NCI-H82 treated with DMSO at 0.1 percent for 48 hours (cell line): Measurements from ENCODE around the gene SEMA5A.

Experiments used
- DNase-seq: peaks from one replicate; lab custom pipeline; 2025; ENCODE audit not compliant: unreplicated experiment; lab: John Stamatoyannopoulos, UW

The SEMA5A gene

DNA sequence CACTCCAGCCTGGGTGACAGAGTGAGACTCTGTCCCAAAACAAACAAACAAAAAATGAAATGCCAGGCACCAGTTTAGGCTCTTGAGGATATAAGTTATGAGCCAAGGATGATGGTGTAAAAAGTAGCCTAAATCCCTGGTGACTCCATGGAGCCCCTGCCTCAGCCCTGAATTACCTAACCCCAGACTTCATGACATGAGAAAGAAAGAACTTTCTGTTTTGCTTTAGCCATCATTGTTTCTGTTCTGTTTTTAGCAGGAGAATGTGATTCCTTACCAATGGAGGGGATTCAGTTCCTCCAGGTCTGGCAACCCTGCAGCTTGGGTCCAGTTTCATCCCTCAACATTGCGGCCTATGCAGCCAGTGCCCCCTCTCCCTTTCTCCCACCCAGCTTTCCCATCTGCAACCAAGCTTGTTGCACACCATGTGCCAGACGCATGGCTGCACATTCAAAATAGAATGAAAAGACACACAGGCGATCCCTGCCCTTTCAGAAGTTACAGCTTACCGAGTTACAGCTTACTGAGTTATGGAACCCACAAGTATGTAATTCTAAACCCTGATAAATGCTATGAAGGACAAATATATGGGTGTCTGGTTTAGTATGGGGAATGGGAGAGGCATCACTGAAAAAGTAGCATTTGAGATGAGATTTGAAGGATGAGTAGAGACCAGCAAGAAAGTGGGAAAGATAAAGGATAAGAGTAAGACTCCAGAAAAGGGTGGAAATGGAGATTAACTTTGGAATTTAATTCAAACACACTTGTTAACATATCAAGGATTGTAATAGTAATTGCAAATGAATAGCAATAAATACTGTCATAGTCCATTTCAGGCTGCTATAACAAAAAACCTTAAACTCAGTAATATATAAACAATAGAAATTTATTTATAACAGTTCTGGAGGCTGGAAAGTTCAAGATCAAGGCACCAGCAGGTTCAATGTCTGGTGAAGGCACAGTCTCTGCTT is 6.0 kb upstream of the SEMA5A start:
- no peak for DNase-seq

GRCh38 chr5:9549941-9550340 is 4.1 kb upstream of the SEMA5A start:
- DNase-seq: no peak

GRCh38 chr5:9547122-9547947 is 1.5 kb upstream of the SEMA5A start:
- DNase-seq: no peak

DNA sequence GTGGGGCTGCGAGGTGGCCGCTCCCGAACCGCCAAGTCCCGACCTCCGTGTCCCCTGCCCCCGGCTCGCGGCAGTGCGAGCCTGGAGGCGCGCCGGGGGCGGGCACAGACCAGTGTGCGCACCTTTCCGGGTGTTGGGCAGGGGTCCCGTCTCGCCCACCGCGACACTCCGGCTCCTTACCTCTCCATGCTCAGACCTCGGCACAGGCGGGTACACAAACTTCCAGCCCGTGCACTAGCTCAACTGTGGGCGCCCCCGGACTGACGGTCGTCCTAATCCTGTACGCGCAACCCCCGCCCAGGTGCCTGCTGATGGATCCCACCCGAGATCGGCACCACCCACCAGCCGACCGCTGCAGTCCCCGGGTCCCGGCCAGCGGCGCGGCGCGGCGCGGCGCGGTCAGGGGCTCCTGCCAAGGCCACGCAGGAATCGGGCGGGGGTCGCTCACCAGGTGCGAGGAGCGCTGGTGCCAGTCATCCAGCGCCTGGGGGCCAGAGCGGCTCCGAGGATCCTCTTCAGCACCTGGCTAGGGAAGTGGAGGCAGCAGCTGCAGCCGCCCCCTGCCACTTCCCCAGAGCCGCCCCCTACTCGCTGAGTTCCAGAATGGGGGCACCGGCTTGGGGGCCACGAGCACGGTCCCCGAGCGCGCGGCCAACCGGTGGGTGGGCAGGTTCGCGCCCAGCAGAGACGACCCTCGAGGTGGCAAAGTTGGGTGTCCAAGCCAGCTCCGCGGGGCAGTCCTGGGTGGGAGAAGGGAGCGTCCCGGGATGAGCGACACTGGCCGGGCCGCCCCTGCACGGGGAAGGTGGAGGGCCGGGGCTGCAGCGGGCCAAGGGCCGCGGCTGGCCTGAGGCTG is 511 bp downstream of the SEMA5A start:
- DNase-seq: no peak

DNA sequence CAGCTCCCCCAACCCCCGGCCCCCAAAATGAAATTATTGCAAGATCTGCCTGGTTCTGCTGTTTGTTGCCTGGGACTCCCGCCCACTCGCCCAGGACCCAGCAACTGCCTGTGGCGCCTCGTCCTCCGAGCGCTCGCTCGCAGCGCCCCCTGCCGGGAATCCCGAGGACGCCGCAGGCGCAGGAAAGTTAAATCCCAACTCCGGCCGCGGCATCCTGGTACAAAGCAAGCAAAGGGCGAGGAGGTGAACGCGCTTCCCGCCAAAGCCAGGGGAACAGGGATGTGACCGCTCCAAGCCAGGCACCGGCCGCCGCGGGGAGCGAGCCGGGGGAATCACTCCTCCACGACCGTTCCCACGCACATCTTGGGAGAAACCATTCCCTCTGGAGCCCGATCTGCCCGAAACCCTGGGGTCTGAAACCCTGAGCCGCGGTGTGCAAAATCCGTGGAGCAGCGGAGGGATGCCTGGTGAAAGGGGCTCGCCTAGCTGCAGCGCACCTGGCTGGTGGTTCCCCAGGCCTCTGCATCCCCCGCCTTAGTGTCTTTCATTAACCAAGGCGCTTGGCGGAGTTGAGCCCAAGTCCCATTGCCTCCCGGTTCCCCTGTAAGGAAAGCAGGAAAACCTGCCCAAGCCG is 1.3 kb downstream of the SEMA5A start:
- peak; percentile 27 for DNase-seq

GRCh38 chr5:9544056-9544455 is 1.8 kb downstream of the SEMA5A start:
- DNase-seq: no peak

DNA sequence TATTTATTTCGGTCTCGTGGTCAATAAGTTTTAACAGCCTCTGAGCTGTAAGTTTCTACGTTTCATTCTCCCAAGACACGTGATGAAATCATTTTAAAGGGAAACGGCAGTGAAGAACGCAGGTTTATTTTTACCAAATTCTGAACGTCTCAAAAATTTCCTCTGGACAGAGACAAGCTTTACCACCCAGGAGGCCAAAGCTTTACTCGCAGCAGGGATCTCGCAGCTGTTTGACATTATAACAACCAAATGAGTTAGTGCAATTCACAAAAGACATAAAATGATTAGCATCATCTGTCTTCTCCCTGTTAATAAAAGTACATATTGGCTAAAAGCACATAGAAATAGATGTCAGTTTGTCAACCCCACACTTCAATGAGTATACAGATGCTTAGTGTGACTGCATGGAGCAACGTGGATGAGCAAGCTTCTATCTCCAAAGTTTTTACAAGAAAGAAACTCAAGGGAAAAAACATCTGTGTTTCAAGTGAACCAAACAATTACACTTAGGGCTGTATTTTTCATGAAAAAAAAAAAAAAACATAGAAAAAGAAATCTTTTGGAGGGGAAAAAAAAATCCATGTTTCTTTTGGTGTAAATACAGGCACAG is 2.5 kb downstream of the SEMA5A start:
- no peak for DNase-seq

DNA sequence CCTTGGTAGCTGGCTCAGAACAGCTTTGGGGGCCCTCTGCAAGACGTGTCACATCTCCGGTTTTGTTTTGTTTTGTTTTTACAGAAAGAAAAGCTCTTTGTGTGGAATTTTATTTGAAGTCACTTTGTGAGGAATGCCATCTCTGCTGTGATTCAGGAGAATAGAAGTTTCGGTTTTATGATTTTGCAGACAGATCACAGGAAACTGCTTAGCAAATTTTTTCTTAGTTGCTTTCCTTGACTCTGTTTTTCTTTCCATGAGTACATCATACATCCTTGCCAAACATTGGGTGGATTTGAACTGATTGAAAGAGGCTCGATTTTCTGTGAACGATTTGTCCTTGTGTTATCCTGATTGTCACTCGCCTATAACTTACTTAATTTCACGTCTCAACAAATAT is 5.1 kb downstream of the SEMA5A start:
- no peak for DNase-seq

- DNase-seq: no peak
Measured at GRCh38 chr5:9538504-9538903, 7.4 kb downstream of the SEMA5A start.

GRCh38 chr5:9537223-9538141 is 8.4 kb downstream of the SEMA5A start:
- DNase-seq: peak; percentile 37

DNA sequence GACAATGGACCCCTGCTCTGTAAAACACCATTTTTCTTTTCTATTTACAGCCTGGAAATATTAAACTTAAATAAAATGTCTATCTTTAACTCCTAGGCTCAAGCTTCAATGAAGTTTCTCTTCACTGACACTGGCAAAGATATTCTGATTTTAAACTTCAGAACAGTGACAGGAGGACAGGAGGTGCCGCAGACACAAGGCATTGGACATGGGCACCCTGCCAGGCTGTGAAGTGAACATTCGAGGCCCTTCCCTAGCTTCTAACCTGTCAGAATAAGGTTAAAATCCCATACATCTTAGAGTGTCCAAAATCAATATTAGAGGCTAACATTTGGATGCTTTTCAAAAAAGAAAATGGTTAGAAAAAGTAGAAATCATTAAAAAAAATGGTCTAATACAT is 9.2 kb downstream of the SEMA5A start:
- no peak for DNase-seq

DNA sequence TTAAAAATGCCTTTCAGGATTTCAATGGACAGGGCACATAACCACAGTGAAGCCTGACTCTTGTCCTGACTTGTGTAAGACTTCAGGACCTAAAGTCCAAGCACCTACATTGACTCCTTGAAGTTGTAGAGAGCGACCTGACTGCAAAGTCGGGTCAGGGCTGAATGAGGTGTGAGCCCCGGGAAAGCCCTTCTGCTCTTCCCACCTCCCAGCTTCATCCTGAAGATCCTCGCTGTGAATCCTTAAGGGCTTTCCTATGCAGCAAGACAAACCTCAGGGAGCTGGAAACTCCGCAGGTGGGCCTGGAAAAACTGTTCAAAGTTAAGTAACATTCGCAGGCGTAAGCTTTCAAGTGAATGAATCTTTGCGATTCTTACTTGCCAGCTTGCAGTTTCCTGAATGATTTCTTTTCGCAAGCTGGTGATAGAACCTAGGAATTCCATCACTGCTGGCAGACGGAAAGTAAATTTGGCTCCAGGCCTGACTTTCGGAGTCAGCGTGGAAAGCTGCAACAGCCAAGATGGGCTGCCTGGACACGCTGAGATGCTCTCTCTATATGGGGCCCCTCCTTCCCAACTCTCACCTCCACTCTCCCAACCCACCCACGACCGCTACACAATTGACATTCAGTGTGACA is 10.9 kb downstream of the SEMA5A start:
- DNase-seq: no peak

- DNase-seq: no peak
Measured at GRCh38 chr5:9533562-9534364, 12.1 kb downstream of the SEMA5A start.

- DNase-seq: no peak
Measured at GRCh38 chr5:9533096-9533495, 12.8 kb downstream of the SEMA5A start.

DNA sequence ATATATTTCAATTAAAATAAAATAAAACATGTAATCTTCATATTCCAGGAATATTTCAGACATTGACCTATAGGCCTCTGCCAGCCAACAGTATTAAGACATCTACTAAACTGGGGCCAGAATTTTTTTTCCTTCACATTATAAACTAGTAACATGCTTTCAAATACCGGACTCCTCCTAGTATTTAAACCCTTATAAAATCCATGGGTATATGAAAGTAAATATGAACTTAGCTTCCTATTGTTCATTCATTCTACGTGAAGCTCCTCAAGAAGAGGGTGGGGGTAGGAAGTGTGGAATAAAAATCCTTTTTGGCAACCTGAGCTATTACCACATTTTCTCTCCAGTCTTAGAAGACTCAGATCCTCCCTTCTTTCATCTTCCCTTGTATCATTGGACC is 16.4 kb downstream of the SEMA5A start:
- no peak for DNase-seq

DNA sequence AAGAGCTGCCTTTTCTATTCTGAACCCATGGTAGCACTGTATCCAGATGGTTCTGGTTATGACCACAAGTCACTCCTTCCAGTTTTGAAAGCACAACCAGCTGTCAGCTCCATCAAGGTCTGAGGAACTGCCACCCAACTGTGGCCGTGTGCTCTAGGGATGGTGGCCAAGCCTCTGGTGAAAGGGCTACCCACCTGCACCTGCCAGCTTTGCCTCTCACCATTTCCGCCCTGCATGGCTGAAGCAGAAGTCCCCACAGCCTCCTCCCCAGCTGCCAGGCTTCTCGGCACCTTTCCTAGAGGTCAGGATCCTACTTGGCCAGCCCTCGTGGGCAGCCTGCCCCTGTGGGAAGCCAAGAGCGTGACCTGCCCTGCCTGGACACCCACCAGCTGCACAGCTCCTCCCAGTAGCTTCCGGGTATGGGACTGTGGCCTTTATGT is 16.8 kb downstream of the SEMA5A start:
- DNase-seq: no peak

- no peak for DNase-seq
Measured at GRCh38 chr5:9524941-9525340, 20.9 kb downstream of the SEMA5A start.
